Measurements from ENCODE around the gene BNIP3.

BNIP3 gene

GRCh38 chr10:131949041-131949862, 32.5 kb downstream of the BNIP3 start:
- no peak for DNase-seq

DNA sequence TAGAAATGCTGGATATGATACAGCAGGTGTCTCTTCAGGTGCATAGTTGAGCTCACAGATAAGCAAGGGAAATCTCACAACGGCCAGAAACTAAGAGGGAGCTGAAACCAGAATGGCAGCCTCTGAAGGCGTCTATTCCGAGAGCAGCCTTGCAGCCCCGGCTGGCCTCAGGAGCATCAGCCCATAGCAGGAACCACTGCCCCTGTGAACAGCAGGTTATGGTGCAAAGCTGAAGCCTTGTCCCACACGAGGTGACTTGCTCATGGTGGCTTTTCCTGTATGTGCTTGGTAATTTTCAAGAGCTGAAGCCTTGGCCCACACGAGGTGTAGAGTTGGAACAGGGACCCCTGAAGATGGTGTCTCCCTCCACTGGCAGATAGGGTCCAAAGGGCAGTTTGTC, 33.2 kb downstream of the BNIP3 start:
- no peak for DNase-seq

- no peak for DNase-seq
Observed at GRCh38 chr10:131947631-131948347, 33.9 kb downstream of the BNIP3 start.

GRCh38 chr10:131946880-131947279, 34.8 kb downstream of the BNIP3 start:
- no peak for DNase-seq

DNA sequence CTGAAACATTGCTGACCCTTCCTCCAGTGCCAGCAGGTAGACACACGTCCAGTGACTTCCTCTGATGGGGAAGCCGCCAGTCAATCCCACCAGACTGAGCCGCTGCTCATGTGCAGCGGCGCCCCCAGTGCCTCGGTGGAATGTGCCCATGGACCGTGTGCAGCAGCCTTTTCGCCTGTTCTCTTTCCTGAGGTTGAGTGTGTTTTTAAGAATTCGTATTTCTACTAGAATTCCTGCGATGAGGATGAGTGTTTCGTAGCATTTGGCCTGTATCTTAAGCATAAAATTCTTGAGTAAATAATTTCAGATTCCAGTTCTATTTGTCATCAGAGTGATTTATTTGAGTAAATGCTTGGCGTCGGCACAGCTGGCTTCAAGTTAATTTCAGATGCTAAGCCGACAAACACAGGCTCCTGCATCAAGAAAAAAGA, 35.4 kb downstream of the BNIP3 start:
- no peak for DNase-seq

DNA sequence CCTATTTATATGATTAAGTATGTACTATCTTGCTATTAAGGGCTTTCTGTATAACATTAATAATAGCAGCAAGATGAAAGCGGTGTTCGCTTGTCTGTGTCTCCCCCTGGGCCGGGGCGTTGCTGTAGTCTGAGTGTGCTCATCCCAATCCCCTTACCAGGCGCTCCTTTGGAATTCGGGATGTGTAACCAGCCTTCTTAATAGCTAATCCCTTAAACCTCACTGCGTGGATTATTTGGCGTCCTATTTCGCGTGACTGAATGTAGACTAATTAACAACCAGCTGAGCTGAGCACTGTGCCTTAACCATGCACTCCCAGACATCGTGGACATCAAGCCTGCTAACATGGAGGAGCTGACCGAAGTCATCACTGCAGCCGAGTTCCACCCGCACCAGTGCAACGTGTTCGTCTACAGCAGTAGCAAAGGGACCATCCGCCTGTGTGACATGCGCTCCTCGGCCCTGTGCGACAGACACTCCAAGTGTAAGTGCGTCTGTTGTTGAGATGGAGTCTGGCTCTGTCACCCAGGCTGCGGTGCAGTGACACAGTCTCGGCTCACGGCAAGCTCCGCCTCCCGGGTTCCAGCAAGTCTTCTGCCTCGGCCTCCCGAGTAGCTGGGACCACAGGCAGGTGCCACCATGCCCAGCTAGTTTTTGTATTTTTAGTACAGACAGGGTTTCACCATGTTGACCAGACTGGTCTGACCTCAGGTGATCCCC, 36.6 kb downstream of the BNIP3 start:
- DNase-seq = no peak

- DNase-seq = no peak
Observed at GRCh38 chr10:131944412-131944811, 37.3 kb downstream of the BNIP3 start.

- no peak for DNase-seq
Observed at GRCh38 chr10:131943021-131943814, 38.5 kb downstream of the BNIP3 start.

GRCh38 chr10:131942455-131942854, 39.3 kb downstream of the BNIP3 start:
- DNase-seq = no peak

- no peak for DNase-seq
Observed at GRCh38 chr10:131938681-131939080, 43.0 kb downstream of the BNIP3 start.

- DNase-seq = no peak
Observed at GRCh38 chr10:131937836-131938235, 43.9 kb downstream of the BNIP3 start.

DNA sequence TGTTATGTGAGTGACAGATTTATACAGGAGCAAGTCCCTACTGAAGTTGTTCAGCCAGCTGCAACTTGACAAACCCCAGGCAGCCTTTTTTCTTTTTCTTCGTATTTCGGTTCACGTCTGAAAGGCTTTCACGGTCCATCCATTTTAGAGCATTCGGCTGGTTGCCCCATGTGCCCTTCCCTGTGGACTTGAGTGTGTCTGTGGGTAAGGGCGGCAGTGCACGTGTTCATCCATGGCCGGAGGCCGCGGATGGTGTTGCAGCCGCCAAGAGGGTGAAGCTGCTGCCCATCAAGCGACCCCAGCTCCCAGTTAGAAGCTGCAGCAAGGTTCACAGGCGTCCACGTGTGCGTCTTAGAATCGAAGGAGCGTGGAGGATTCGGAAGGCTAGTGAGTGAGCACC, 45.0 kb downstream of the BNIP3 start:
- no peak for DNase-seq

GRCh38 chr10:131936294-131936693, 45.4 kb downstream of the BNIP3 start:
- DNase-seq = no peak

GRCh38 chr10:131935260-131935659, 46.5 kb downstream of the BNIP3 start:
- DNase-seq = no peak

DNA sequence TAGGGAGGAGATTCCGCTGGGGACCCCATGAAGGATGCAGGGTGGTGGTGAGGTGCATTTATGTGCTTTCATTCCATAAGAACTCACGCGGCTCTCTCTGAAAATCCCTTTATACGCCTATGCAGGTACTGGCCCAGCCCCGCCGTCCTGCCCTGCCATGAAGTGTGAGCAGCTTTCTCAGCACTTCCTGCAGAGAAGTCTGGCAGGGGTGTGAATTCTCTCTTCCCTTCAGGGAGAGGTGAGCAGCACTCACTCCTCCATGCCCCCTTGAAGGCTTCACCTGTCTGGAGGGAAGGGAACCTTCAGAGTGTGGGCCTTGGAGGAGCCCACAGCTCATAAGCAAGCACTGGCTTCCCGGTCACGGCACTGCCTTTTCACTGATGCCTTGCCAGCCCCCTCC, 47.0 kb downstream of the BNIP3 start:
- no peak for DNase-seq

DNA sequence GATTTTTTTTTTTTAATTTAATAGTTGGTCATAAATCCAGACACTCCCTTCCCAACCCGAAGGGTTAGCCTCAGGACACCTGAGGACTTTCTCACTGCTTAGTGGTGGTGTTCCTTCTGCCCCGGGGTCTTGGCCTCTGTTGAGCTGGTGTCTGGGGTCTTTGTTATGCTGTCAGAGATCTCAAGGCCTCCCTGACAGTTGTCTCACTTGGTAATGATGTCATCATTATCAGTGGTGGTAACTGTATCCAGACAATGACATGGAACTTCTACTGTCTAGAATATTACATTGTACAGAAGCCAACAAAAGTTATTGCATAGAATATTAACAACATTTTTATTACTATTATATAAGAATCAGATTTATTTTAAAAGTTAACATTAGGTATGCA, 48.0 kb downstream of the BNIP3 start:
- no peak for DNase-seq

DNA sequence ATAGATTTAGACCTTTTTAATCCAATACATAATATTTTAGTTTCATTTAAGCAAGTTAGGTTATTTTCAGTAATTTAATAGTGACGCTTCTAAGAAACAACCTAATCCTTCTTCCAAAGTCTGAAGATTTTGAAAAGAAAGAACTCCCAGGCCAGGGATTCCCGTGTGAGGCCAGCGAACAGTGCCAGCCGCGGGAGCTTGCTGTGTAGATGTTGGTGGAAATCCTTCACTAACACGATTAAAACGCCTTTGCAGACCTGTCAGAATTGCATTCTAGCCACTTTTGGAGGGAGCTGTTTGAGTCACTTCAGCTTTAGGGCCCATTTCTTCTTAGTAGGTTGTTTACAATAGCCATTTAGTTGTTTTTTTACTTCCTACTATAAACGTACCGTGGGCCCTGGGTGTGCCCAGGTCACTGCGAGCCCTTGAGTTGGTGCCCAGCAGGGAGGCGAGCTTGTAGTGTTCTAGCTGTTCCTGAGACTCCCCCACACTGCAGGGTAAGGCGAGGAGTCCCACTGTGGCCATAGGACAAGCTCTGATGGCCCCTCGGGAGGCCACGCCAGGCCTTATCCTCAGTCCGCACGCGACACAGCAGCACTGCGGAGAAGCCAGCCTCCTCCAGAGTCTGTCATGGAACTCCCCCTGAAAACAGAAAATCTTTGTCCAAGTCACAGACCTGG, 48.6 kb downstream of the BNIP3 start:
- no peak for DNase-seq

- DNase-seq = no peak
Observed at GRCh38 chr10:131931981-131932380, 49.7 kb downstream of the BNIP3 start.

- no peak for DNase-seq
Observed at GRCh38 chr10:131930586-131931330, 51.0 kb downstream of the BNIP3 start.

- no peak for DNase-seq
Observed at GRCh38 chr10:131930150-131930549, 51.6 kb downstream of the BNIP3 start.

DNA sequence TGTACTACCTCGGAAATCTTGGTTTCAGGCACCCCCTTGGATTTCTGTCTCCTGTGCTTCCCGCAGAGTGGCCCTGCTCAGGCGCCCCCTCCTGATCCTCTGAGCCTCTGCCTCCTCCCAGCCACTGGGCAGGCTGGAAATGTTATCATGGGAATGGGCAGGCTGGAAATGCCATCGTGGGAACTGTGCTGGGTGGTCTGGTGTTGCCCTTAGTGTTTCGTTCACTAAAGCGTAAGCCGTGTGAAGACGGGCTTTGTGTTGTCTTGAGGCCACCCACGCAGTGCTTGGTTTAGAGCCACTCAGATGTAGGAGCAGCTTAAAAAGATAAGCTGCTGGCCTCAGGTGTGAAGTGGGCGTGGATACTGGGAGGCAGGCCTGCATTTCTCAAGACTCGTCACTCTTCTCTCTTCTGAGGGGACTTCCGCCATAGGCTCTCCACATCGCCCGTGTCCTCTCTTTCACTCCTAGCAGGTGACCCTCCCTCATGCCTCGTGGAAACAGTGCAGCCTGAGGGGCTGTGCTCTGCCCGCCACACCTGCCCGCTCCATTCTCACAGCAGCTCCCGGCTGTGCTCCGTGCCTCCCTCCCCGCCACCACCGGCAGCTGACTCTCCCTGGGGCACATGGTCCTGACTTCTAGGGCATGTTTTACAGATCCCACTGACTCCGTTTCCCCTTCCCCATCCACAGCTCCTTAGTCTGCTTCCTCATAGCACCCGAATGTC, 52.4 kb downstream of the BNIP3 start:
- no peak for DNase-seq

All from NCI-H2029 treated with DMSO at 0.1 percent for 48 hours (cell line).